Fibroblast of skin of back (primary cell): Measurements from ENCODE around the gene MATK.
"Not testable (repeated sequence)": the region's sequence is repeated elsewhere in the genome, so short reads cannot be mapped to it uniquely, and the experiment has no call there.

ENCODE experiments used
- DNase-seq: peaks from one replicate; pipeline ENCODE4 v3.0.0-alpha.2; 2013

Gene MATK

GRCh38 chr19:3770136-3770999 is 15.8 kb downstream of the MATK start:
- DNase-seq = no peak

GRCh38 chr19:3769494-3769893 is 16.7 kb downstream of the MATK start:
- no peak for DNase-seq

GRCh38 chr19:3768748-3769099 is 17.5 kb downstream of the MATK start:
- no peak for DNase-seq

GRCh38 chr19:3768015-3768747 is 18.0 kb downstream of the MATK start:
- no peak for DNase-seq

- no peak for DNase-seq
These were observed 19.1 kb downstream of the MATK start for GRCh38 chr19:3767050-3767449.

GRCh38 chr19:3766520-3766919 is 19.7 kb downstream of the MATK start:
- no peak for DNase-seq

- peak; percentile 25 for DNase-seq
These were observed 20.4 kb downstream of the MATK start for GRCh38 chr19:3765757-3766156.

GRCh38 chr19:3765121-3765520 is 21.1 kb downstream of the MATK start:
- DNase-seq = no peak

GRCh38 chr19:3762501-3763459 is 23.4 kb downstream of the MATK start, which contains the start of gene MRPL54:
Gene MRPL54, plus strand, starts transcription at chr19:3762682. Its CDS starts 19 bp downstream, at chr19:3762701.
- DNase-seq = peak; percentile 98

GRCh38 chr19:3762130-3762473 is 24.1 kb downstream of the MATK start:
- no peak for DNase-seq

GRCh38 chr19:3761382-3762129 is 24.6 kb downstream of the MATK start, which contains the start of gene APBA3:
Gene APBA3, minus strand, starts transcription at chr19:3761692. Its CDS starts 1,428 bp downstream, at chr19:3760264.
- DNase-seq = peak; percentile 85

GRCh38 chr19:3760871-3761361 is 25.3 kb downstream of the MATK start:
- no peak for DNase-seq

- no peak for DNase-seq
These were observed 26.5 kb downstream of the MATK start for GRCh38 chr19:3759482-3760254.

GRCh38 chr19:3758297-3758696 is 27.9 kb downstream of the MATK start:
- not testable (repeated sequence) for DNase-seq

GRCh38 chr19:3757705-3758104 is 28.5 kb downstream of the MATK start:
- DNase-seq = not testable (repeated sequence)

GRCh38 chr19:3753631-3754410 is 32.4 kb downstream of the MATK start:
- no peak for DNase-seq

GRCh38 chr19:3752492-3752891 is 33.7 kb downstream of the MATK start:
- DNase-seq = no peak

- DNase-seq = no peak
These were observed 34.9 kb downstream of the MATK start for GRCh38 chr19:3751236-3751635.

GRCh38 chr19:3750211-3750610 is 36.0 kb downstream of the MATK start:
- DNase-seq = no peak

- no peak for DNase-seq
These were observed 37.2 kb downstream of the MATK start for GRCh38 chr19:3748965-3749364.
